NOMO-1 (cell line): ENCODE data around the gene PCGF3.
"Not testable (repeated sequence)": the region's sequence is repeated elsewhere in the genome, so short reads cannot be mapped to it uniquely, and the experiment has no call there.

Experiments used
- DNase-seq, 2 experiments: peaks; one replicate each; lab custom pipeline; 2025; ENCODE audit not compliant: unreplicated experiment in 2 of 2; lab: John Stamatoyannopoulos, UW

PCGF3 gene

DNA sequence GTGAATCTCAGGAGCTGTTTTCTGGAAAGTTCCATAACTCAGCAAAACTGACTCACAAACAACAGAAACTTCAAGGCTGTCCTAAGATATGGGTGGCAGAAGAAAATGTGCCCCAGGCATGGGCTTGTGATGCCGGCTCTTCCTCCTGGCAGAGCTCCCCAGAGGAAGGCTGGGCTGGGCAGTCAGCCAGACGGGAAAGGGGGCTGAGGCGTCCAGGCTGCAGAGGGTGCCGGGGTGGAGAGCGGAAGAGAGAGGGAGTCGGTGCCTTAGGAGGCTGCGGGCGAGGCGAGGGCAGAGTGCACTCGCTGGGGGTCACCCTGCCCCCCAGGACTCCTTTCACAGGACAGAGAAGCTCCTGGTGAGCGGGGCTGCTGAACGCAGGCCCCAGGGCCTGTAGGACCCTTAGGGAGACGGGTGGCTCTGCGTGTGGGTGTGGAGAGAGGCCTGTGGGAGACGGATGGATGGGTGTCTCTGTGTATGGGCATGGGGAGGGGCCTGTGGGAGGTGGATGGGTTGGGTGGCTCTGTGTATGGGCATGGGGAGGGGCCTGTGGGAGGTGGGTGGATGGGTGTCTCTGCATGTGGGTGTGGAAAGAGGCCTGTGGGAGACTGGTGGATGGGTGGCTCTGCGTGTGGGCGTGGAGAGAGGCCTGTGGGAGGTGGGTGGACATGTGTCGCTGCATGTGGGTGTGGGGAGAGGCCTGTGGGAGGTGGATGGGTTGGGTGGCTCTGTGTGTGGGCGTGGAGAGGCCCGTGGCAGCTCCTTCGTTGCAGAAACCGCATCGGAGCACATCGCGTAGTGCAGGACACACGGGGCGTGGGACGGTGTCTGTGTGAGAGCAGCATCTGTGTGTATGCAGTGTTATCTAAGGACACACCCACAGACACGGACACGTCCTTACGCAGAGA, 15.9 kb downstream of the PCGF3 start:
- DNase-seq, result no peak

DNA sequence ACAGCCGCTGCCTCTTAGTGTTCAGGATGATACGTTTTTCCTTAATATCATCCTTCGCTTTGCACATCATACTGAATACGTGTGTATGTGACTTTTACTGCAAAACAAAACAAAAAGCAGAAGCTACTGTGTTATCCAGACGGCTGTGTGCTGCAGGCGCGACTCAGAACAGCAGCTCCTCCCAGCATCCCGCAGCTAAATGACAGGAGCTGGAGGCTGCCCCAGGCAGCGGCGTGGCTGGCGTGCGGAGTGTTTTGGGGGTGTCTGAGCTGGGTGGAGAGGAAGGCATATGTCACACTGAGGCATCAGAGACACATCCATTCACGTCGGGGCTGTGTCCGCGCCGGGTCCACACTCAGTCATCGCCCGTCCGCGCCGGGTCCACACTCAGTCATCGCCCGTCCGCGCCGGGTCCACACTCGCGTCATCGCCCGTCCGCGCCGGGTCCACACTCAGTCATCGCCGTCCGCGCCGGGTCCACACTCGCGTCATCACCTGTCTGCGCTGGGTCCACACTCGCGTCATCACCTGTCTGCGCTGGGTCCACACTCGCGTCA, 16.6 kb downstream of the PCGF3 start:
- no peak for DNase-seq

DNA sequence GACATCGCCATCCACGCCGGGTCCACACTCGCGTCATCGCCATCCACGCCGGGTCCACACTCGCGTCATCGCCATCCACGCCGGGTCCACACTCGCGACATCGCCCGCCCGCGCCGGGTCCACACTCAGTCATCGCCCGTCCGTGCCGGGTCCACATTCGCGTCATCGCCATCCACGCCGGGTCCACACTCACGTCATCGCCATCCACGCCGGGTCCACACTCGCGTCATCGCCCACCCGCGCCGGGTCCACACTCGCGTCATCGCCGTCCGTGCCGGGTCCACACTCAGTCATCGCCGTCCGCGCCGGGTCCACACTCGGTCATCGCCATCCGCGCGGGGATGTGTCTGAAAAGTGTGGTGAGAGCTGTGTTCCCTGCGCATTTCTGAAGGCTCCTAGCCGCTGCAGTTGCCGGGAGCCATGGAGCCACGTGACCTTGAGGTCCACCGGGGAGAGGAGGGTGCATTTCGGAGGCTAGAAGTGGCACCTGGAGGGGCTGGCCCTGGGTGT, 17.3 kb downstream of the PCGF3 start:
- no peak for DNase-seq

- DNase-seq, result no peak
These were observed 18.3 kb downstream of the PCGF3 start for GRCh38 chr4:723751-724530.

- no peak for DNase-seq
These were observed 20.0 kb downstream of the PCGF3 start for GRCh38 chr4:725391-726234.

DNA sequence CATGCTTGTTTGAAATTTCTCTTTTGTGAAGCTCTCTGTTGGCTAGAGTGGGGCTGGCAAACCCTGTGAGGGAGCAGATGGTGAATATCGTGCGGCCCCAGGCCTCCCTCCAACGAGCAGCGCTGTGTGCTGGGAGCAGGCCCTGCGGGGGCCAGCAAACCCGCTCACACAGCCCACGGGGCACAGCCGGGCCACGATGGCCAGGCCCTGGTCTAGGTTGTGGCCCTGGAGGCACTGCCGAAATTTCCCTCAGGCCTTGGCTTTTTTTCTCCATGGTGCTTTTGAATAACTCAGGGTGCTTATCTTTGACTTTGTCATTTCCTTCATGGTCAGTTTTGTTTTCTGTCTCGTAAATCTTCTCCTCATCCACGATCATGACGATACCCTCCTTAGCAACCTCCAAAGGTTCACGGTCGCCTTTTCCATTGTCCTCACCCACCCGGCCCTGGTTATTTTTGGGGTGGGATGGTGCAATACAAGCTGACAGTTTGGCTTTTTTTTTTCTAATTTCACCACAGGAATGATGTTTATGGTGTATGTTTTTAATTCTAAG, 20.7 kb downstream of the PCGF3 start:
- DNase-seq, result peak; percentile 48 to 50

DNA sequence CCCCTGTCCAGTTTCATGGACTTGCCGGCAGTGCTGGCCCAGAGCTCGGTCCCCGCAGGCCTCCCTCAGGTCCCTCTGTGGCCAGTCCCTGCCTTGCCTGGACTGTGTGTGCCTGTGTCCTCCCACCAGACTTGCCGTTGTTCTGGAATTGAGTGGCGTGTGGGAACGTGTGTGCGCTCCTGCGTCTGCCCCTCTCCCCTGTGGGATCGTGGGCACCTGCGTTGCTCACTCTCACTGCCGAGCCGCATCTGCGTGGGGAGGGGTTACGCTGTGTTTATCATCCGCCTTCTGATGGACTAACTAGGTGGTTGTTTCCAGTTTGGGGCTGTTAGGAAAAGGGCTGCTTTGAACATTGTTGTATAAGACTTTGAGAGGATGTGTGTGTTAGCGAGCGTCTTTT, 21.2 kb downstream of the PCGF3 start:
- no peak for DNase-seq

DNA sequence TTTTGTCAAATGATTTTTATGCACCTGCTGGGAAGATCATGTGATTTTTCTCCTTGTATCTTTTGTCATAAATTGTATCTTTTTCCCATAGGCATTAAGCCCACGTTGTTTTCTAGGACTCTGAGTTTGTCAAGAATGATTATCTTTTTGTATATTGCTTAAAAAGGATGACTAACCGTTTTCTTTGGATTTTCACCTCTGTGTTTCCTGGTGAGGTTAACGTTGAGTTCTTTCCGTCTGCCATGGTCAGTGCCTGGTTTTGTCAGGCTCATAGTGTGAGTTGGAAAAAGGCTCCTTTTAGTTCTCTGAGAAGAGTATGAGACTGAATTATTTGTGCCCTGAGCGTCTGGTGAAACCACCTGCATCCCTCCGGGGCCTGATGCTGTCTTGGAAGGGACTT, 21.9 kb downstream of the PCGF3 start:
- no peak for DNase-seq

GRCh38 chr4:729336-730315, 24.0 kb downstream of the PCGF3 start:
- no peak for DNase-seq

DNA sequence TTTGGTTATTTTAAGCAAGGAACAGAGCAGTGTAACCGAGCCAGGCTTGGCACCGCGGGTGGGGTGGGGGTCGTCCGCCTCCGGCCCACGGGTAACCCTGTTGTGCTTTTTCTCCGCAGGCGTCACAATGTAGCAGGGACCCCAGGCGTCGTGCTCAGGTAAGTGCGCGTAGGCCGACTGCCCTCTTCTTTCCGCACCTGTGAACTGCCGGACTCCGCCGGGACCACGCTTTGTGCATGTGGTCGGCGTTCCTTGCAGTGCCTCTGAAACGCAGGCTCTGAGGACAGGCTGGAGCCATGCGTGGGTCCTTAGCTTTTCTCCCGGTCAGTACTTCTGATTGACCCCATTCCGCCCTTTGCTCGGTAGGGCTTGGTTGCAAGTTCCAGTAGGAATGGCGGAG, 24.9 kb downstream of the PCGF3 start:
- DNase-seq, result no peak

- DNase-seq, result not testable (repeated sequence)
These were observed 25.6 kb downstream of the PCGF3 start for GRCh38 chr4:730946-731904.

DNA sequence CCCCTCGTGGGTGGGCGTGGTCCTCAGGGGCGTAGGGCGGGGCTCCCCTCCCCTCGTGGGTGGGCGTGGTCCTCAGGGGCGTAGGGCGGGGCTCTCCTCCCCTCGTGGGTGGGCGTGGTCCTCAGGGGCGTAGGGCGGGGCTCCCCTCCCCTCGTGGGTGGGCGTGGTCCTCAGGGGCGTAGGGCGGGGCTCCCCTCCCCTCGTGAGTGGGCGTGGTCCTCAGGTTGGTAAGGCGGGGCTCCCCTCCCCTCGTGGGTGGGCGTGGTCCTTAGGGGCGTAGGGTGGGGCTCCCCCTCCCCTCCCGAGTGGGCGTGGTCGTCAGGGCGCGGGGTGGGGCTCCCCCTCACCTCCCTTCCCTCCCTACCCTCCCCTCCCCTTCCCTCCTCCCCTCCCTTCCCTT, 26.3 kb downstream of the PCGF3 start:
- not testable (repeated sequence) for DNase-seq

DNA sequence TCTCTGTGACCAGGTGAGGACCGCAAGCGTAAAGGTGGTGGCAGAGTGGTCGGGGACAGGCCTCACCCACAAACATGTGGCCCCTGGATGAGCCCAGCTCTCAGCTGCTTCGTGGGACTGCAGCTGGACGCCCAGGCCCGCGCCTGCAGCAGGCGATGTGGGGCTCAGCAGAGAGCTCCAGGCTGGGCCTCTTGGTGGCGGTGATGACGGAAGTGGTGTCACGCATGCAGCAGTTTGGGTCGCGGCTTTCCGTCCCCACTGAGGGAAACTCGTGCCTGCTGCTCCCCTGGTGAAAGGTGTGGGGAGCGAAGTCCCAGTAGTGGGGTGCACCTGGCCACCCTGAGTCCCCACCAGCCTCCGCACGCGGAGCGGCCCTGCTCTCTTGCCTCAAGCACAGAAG, 26.9 kb downstream of the PCGF3 start:
- DNase-seq, result no peak

- no peak for DNase-seq
These were observed 27.4 kb downstream of the PCGF3 start for GRCh38 chr4:732911-733630.

- no peak for DNase-seq
These were observed 28.0 kb downstream of the PCGF3 start for GRCh38 chr4:733631-733980.

- DNase-seq, result no peak
These were observed 28.4 kb downstream of the PCGF3 start for GRCh38 chr4:734075-734474.

GRCh38 chr4:734951-735350, 29.3 kb downstream of the PCGF3 start:
- DNase-seq, result no peak
